IPS-15b (cell line): ENCODE measurements around the gene LDHAL6B.
"Not testable (repeated sequence)": the region's sequence is repeated elsewhere in the genome, so short reads cannot be mapped to it uniquely, and the experiment has no call there.

Source experiments
- H3K27me3 ChIP-seq: one replicate; pipeline ENCODE4 v1.6.1; 2013; ENCODE audit warnings: low read length; ENCODE audit not compliant: control insufficient read depth, insufficient read depth
- H3K36me3 ChIP-seq: one replicate; pipeline ENCODE4 v1.6.1; 2013; ENCODE audit warnings: low read length; ENCODE audit not compliant: control insufficient read depth, insufficient read depth
- H3K4me1 ChIP-seq: one replicate; pipeline ENCODE4 v1.6.1; 2013; ENCODE audit warnings: mild to moderate bottlenecking, low read length; ENCODE audit not compliant: control insufficient read depth, insufficient read depth
- H3K4me3 ChIP-seq: one replicate; pipeline ENCODE4 v1.5.1; 2013; ENCODE audit warnings: low read depth, low read length
- H3K9ac ChIP-seq: one replicate; pipeline ENCODE4 v1.6.1; 2013; ENCODE audit warnings: low read depth, mild to moderate bottlenecking, low read length
- H3K9me3 ChIP-seq: one replicate; pipeline ENCODE4 v1.6.1; 2013; ENCODE audit warnings: mild to moderate bottlenecking, low read length; ENCODE audit not compliant: control insufficient read depth, insufficient read depth

Gene LDHAL6B

DNA sequence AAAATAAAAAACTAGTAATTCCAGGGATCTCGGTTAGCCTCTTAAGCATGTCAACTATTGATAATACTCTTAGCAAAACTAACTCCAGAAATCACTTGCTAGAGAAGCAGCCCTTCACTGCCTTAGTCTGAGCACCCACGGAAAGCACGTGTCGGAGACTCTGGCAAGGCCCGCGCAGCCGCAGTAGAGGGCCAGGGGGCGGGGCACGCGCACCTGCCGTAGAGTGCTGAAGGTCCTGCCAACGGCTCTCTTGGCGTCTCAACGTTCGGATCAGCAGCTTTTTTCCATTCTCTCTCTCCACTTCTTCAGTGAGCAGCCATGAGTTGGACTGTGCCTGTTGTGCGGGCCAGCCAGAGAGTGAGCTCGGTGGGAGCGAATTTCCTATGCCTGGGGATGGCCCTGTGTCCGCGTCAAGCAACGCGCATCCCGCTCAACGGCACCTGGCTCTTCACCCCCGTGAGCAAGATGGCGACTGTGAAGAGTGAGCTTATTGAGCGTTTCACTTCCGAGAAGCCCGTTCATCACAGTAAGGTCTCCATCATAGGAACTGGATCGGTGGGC lies at the start of gene LDHAL6B:
Gene LDHAL6B, plus strand, starts transcription at position 221 of the 561 bp plus-strand sequence. Its CDS starts 98 bp downstream, at position 319.
- Histone ChIP-seq H3K27me3 (no peaks in the 10 kb centered on the region), H3K4me1 (no peaks in the 10 kb centered on the region), H3K36me3 (peaks cover 42% of the 10 kb centered on the region), H3K9ac (no peak within 1 kb of the TSS), H3K9me3 (no peaks in the 10 kb centered on the region), H3K4me3 (no peak within 1 kb of the TSS)

DNA sequence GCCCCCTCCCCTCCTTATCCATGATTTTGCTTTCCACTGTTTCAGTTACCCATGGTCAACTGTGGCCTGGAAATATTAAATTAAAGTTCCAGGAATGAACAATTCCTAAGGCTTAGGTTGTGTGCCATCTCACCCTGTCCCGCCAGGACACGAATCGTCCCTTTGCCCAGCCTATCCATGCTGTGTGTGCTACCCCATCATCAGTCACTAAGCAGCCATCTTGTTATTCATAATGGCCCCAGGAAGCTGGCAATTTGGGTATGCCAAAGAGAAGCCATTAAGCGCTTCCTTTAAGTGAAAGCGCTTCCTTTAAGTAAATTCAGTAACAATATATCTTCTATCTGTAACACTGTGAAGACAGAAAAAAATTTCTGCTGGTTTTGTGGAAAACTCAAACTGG lies 49.2 kb upstream of the LDHAL6B start:
- Histone ChIP-seq H3K4me1 (no peaks in the 10 kb centered on the region), H3K4me3 (no peak overlapping the region), H3K36me3 (peaks cover 35% of the 10 kb centered on the region), H3K27me3 (no peaks in the 10 kb centered on the region), H3K9ac (no peak overlapping the region), H3K9me3 (no peaks in the 10 kb centered on the region)

DNA sequence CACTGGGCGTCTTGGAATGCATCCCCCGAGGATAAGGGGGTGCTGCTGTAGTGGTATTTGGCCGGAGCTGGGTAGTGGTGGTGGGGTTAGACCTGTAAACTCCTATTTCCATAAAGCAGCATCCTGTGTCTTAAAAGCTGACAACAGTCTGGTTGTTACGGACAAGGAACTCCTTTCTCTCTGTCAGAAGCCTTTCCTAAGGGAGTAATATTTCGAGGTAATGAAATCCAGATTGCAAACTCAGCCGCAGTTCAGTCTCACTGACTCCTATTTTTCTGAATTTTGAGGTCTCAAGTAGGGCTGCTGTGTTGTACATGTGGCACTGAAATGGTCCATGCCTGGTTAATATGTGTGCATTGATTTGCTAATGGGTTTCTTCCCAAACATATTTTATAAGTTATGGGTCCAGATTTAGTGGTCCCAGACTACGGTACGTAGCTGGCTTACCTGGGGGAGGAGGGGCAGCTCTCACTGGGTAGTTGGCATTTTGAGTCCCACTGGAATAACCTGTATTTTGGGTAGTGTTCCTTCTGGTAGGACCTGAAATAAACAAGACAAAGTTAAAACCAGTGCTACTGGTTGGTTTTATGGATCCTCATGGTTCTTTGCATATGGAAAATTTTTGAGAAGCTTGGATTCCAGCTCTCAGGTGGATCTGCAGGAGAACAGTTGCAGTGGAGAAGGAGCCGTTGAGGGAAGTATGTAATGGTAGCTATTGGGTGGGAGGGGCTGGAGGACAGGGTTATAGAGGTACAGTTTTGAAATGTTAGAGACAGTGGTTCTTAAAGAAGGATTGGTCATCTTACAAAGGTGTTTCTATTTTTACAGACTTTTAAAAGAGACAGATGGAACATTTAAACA lies 48.6 kb upstream of the LDHAL6B start:
- Histone ChIP-seq H3K9me3 (no peaks in the 10 kb centered on the region), H3K27me3 (no peaks in the 10 kb centered on the region), H3K9ac (no peak overlapping the region), H3K36me3 (peaks cover 29% of the 10 kb centered on the region), H3K4me3 (no peak overlapping the region), H3K4me1 (no peaks in the 10 kb centered on the region)

DNA sequence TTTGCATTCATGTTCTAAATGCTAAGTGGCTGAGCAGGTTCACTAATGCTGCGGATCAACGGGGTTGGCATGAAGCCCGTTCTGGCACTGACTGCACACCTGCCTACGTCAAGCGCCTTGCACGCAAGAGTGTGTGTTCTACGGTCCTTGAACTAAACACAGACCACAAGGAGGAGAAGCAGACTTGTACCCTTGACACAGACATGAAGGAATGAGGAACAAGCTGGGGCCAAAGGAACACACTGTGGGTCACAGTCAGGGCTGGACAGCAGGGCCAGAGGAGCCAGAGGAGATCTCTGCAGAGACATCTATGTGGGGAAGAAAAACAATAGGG lies 48.0 kb upstream of the LDHAL6B start:
- H3K27me3 ChIP-seq, result no peaks in the 10 kb centered on the region
- H3K4me3 ChIP-seq, result no peak overlapping the region
- H3K4me1 ChIP-seq, result no peaks in the 10 kb centered on the region
- H3K36me3 ChIP-seq, result peaks cover 24% of the 10 kb centered on the region
- H3K9me3 ChIP-seq, result no peaks in the 10 kb centered on the region
- H3K9ac ChIP-seq, result no peak overlapping the region

DNA sequence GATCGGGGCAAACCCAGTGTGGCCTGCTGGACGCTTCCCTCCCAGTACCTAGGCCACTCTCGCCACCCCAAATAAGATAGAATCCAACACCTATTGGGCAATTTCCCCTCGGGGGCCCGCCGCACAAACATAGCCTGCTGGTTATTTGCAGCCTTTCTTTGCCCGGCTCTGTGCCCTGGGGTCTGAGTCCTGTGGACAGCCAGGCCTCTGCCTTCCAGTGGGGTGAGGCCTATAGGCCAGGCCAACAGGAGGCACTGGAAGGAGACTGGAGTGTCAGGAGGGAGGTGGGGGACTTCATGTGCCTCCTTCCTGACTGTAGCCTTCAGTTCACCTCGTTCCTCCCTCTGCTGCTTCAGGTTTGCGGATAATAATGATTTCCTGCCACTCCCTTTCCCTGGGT lies 47.4 kb upstream of the LDHAL6B start:
- Histone ChIP-seq H3K9ac (no peak overlapping the region), H3K9me3 (no peaks in the 10 kb centered on the region), H3K4me1 (no peaks in the 10 kb centered on the region), H3K36me3 (peaks cover 19% of the 10 kb centered on the region), H3K4me3 (no peak overlapping the region), H3K27me3 (no peaks in the 10 kb centered on the region)

DNA sequence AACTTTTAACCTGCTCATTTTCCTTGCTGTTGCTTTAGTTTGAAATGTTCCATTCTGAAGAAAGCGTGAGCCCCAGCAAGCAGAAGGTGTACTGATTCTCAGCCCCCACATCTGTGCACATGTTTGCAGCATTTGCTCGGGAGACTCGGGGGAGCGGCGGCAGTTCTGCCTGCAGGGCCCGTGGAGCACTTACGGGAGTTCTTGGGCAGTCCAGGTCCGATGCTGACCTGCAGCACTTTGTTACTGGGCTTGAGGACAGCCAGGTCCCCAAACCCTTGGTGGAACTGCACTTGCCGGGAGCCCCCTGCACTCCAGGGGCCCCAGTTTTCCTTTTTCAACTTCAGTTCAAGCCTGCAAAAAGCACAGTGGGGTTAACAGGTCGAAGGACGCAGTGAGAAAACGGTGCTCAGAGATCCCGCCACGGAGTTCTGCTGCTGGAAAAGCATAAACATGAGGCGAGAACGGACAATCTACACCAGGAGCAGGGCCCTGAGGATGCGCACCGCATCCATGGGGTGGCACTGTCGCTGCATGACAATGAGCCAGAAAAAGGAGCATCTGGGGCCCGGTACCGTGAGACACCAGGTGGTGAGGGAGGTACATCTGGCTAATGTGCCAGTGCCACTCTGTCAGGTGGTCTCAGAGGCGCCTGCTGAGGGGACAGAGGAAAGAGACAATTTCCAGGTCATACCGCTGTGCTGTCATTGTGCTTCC lies 45.6 kb upstream of the LDHAL6B start:
- peaks cover 15% of the 10 kb centered on the region for H3K36me3 ChIP-seq
- no peak overlapping the region for H3K9ac ChIP-seq

DNA sequence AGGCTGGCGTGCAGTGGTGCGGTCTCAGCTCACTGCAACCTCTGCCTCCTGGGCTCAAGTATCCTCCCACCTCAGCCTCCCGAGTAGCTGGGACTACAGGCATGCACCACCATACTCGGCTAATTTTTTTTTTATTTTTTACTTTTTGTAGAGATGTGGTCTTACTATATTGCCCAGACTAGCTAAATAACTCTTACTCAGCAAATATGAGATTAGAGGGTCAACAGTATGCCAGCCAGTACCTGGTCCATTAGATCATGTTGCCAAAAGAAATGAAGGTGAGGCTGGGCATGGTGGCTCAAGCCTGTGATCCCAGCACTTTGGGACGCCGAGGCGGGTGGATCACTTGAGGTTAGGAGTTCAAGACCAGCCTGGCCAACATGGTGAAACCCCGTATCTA lies 44.6 kb upstream of the LDHAL6B start:
- H3K36me3 ChIP-seq, result peaks cover 15% of the 10 kb centered on the region
- not testable (repeated sequence) for H3K9me3 ChIP-seq, H3K9ac ChIP-seq, H3K27me3 ChIP-seq, H3K4me3 ChIP-seq, H3K4me1 ChIP-seq

More for the DNA sequence above, 45.6 kb upstream of the LDHAL6B start:
- no peaks in the 10 kb centered on the region for H3K27me3 ChIP-seq
- H3K4me3 ChIP-seq, result no peak overlapping the region
- H3K4me1 ChIP-seq, result no peaks in the 10 kb centered on the region
- H3K9me3 ChIP-seq, result no peaks in the 10 kb centered on the region

DNA sequence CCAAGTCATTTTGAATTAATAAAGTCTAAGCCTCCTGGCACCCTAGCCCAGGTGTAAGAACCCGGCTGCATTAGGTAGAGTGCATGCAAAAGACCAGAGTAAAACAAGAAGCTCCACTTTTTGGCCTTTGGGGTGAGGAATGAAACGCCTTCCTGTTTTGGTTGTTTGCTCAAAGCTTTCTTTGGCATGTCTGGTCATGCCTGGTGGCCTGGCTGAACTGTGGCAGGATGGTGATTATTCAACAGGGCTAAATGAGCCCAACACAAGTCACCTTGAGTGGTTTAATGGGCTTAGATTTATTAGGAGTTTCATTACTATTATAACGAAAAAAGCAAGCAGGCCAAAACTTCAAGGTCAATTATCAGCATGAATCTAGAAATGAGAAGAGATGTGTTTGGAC lies 40.9 kb upstream of the LDHAL6B start:
- no peak overlapping the region for H3K9ac ChIP-seq

DNA sequence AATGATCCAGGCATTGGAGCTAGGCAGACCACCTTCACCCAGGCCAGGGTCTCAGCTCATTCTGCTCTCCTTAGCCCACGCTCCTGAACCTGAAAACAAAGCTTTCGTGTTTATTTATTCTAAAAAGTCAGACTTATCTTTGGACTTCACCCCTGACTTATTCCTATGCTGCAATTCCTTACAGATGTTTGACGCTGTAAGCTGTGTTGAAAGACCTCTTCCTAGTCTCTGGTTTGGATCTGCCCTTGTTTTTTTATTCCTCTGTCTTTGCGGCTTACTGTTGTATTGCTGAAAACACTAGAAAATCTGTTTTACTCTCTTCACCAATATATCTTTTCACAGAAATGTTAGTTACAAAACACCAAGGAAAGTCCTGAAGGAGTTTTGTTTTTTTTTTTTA lies 40.5 kb upstream of the LDHAL6B start:
- peaks cover 11% of the 10 kb centered on the region for H3K36me3 ChIP-seq
- no peak overlapping the region for H3K4me3 ChIP-seq
- no peaks in the 10 kb centered on the region for H3K27me3 ChIP-seq
- H3K9ac ChIP-seq, result no peak overlapping the region
- H3K4me1 ChIP-seq, result no peaks in the 10 kb centered on the region
- no peaks in the 10 kb centered on the region for H3K9me3 ChIP-seq

More for the DNA sequence above, 40.9 kb upstream of the LDHAL6B start:
- no peaks in the 10 kb centered on the region for H3K27me3 ChIP-seq
- no peaks in the 10 kb centered on the region for H3K4me1 ChIP-seq
- H3K4me3 ChIP-seq, result no peak overlapping the region
- no peaks in the 10 kb centered on the region for H3K9me3 ChIP-seq
- H3K36me3 ChIP-seq, result peaks cover 10% of the 10 kb centered on the region

DNA sequence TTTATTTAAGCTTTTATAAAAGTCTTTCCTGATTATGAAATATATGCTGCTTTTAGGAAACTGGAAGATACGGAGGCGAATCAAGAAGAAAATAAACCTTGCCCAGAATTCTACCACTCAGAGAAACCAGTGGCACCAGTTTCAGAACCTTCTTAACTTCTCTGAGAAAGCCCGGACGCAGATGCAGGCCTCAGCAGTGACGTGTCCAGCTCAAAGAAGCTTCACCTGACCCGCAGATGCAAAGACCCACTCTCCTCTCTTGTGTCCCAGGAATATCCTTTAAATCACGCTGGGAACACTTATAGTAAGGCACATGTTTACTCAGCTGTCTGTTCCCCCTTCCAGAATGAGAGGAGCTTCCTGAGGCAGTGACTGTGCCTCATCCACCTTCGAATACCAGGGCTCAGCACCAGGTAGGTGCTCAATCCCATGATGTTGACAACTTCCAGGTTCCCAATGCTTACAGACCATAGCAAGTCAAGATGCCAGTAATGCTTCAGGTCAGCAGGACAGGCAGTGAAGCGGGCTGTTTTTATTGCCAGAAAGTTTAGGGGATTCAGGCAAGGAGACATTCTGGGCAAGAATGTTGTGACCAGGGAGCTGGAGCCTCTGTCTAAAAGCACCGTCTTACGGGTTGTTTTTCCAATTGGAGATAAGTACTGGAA lies 39.9 kb upstream of the LDHAL6B start:
- no peak overlapping the region for H3K4me3 ChIP-seq

DNA sequence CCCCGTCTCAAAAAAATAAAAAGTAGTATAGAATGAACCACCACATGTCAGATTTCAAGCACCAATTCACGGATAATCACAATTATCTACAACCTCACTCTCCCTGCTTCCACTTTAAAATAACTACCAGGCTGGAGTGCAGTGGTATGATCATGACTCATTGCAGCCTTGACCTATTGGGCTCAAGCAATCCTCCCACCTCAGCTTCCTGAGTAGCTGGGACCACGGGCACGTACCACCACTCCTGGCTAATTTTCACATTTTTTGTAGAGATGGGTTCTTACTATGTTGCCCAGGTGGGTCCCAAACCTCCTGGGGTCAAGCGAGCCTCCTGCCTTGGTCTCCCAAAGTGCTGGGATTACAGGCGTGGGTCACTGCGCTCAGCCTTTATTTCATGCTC lies 38.1 kb upstream of the LDHAL6B start:
- Histone ChIP-seq H3K27me3 (no peaks in the 10 kb centered on the region), H3K4me3 (no peak overlapping the region), H3K9me3 (no peaks in the 10 kb centered on the region), H3K9ac (no peak overlapping the region), H3K4me1 (no peaks in the 10 kb centered on the region), H3K36me3 (peaks cover 17% of the 10 kb centered on the region)

More for the DNA sequence above, 39.9 kb upstream of the LDHAL6B start:
- Histone ChIP-seq H3K36me3 (peaks cover 17% of the 10 kb centered on the region), H3K9ac (no peak overlapping the region), H3K4me1 (no peaks in the 10 kb centered on the region), H3K27me3 (no peaks in the 10 kb centered on the region), H3K9me3 (no peaks in the 10 kb centered on the region)
